ENCODE data around the gene LTF.
"Not testable (repeated sequence)": the region's sequence is repeated elsewhere in the genome, so short reads cannot be mapped to it uniquely, and the experiment has no call there.

The LTF gene

GRCh38 chr3:46440531-46441294 lies 24.0 kb downstream of the LTF start:
- DNase-seq (ENCODE audit: low spot score), result no peak

DNA sequence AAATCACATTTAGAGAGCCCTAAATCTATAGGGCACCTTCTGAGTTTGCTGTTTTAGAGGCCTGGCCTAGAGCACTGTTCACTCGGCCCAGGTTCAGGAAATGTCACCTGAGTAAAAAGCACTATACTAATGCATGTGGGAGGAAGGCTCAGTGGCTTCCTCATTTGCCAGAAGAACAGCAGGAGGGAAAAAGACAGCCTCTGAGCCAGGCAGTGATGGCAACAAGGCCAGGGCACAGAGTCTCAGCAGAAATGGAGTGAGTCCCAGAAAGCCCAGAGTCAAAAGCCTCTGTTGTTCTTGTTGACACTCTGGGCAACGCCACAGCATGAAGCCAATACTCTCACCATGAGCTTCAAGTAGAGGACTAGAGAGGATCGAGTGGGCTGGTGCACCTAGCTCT lies 25.9 kb downstream of the LTF start:
- no peak for DNase-seq (ENCODE audit: low spot score)

DNA sequence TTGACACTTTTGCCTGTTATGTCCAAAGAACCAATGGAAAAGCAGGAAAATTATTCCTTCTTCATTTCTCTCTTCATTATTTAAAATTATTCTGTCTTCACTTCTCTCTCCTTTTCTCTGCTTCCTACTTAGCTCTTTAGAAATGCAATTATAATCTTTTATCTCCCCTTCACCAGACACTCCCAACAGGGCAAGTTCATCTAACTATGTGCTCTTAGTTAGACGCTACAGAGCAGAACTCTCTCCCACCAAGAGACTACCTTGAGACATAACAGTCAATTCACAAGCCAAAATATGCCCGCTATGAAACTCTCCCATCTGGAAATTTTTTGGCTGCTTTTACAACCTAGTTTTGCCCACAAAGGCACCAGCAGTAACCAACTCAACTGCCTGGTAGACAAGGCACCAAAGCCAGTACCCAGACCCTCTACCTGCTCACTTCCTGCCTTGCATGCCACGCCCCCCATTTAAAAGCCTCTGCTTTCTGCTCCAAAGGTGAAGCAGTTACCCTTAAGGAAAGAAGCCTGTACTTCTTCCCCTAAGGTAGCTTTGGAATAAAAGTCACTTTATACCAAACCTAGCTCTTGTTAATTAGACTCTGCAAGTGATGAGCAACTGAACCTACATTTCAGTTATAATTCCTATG lies 29.5 kb downstream of the LTF start:
- no peak for DNase-seq (ENCODE audit: low spot score)

DNA sequence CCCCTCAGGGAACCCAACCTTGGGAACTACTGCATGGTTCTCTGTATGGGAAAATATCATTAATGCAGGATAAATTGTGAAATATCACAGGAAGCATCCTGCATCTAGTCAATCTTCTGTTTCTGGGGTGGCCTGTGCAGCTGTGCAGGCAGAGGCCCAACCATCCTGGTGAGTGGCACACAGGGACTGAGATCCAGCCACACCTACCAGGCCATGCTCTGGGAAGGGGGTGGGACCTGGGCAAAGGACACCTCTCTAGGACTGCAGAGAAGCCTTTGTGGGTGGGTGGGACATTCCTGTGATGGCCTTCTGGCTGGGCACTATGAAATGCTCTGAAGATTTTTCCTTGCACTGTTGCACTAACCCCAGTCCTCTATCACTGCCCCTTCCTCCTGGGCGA lies 30.9 kb downstream of the LTF start:
- no peak for DNase-seq (ENCODE audit: low spot score)

GRCh38 chr3:46433118-46433517 lies 31.6 kb downstream of the LTF start:
- not testable (repeated sequence) for DNase-seq (ENCODE audit: low spot score)

DNA sequence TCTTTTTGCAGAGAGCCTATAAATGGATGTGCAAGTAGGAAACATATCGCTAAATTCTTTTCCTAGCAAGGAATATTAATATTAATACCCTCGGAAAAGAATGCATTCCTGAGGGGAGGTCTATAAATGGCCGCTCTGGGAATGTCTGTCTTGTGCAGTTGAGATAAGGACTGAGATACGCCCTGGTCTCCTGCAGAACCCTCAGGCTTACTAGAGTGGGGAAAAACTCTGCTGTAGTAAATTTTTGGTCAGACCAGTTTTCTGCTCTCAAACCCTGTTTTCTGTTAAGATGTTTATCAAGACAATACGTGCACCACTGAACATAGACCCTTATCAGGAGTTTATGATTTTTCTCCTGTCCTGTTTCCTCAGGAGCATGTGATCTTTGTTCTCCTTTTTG lies 32.8 kb downstream of the LTF start:
- DNase-seq (ENCODE audit: low spot score), result not testable (repeated sequence)

DNA sequence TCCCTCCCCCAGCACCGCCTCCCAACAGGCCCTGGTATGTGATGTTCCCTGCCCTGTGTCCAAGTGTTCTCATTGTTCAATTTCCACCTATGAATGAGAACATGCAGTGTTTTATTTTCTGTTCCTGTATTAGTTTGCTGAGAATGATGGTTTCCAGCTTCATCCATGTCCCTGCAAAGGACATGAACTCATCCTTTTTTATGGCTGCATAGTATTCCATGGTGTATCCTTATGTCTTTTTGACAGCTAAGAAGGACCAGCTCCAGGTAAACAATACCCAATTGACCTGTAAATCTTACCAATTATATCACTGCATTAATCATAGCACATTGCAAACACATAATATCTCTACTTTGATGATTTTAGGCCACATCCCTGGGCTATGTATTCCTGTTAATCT lies 33.8 kb downstream of the LTF start:
- DNase-seq (ENCODE audit: low spot score), result not testable (repeated sequence)

DNA sequence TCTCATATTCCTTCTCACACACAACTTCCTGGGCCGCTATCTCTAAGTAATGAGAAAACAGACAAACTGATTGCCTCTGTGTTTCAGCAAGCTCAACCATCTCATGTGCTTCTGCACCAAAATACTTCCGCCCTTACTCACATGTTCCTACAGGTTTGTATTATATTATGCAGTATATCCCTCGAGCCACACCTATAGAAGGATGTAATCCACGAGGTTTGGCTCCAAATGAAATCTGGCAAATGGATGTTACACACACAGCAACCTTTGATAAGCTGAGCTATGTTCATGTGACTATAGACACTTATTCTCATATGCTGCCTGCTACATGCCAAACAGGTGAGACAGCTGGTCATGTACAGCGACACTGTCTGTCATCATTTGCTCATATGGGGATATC lies 35.0 kb downstream of the LTF start:
- no peak for DNase-seq (ENCODE audit: low spot score)

- no peak for DNase-seq (ENCODE audit: low spot score)
These were observed 35.5 kb downstream of the LTF start for GRCh38 chr3:46429250-46429649.

DNA sequence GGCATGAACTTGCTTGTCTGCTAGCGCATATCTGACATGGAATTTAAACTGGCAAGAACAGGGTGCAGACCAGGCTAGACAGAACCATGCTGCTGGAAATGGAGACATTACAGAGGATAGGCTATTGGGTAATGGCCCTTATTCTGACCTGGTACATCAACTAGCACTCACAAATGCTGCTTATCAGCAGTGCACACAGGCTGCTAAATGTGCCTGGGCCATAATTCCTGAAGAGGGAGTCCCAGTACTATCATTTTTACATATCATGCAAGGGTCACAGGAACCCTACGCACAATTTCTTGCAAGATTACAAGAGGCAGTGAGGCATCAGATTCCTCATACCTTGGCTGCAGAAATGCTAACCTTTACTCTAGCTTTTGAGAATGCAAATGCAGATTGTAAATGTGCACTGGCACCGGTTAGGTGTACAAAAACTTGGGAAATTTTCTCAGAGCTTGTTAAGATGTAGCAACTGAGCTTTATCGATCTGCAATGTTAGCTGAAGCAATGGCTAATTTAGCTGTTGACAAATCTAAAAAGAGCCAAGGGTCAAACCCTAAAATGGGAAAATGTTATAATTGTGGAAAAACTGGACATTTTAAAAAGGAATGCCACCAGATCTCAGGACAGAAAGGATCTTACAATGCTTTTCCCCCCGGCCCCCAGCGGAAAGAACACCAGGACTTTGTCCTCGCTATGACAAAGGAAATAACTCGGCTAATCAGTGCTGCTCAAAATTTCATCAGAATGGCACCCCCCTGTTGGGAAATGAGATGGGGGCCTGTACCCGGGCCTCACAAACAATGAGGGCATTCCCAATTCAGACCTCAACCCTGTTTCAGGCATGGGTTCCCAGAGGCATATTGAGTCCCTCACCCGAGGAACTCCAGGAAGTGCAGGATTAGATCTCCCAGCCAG lies 36.5 kb downstream of the LTF start:
- DNase-seq (ENCODE audit: low spot score), result no peak

- not testable (repeated sequence) for DNase-seq (ENCODE audit: low spot score)
These were observed 37.3 kb downstream of the LTF start for GRCh38 chr3:46427404-46427803.

DNA sequence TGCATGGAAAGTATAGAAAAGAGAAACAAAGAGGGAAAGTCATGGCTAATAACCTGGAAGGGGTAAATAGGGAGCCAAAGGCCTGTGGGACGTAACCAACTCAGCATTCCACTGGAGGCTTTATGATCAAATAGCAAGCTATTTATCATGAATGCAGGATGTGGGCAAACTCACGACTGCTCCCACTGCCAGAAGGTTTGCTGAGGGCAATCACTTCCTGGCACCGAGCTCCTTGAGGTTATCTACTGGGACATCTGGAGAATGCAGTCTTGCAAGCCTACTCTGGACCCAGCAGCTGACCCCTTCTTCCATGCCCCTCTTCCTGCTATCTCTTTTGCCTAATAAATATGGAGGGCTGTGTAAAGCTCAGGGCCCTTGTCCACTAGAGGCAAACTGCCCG lies 38.2 kb downstream of the LTF start:
- DNase-seq (ENCODE audit: low spot score), result not testable (repeated sequence)

DNA sequence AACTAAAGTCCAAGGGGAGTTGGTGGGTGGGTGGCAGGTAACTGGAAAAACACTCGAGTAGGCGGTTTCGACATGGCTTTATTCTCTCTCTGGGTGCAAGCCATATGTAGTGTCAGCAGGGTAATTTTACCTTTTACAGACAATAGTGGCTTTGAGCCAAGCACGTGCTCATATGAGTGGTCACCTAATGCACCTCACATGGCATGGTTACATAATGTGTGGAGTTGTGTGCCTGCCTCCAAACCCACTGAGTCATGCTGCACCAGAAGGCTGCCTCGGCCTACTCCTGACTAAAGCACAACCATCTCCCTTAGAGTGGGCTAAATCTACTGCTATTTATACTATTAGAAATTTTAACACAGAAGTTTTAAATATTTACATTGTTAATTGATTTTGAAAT lies 41.1 kb downstream of the LTF start:
- DNase-seq (ENCODE audit: low spot score), result no peak

- no peak for DNase-seq (ENCODE audit: low spot score)
These were observed 42.1 kb downstream of the LTF start for GRCh38 chr3:46422617-46423016.

- DNase-seq (ENCODE audit: low spot score), result no peak
These were observed 43.8 kb downstream of the LTF start for GRCh38 chr3:46420931-46421330.

DNA sequence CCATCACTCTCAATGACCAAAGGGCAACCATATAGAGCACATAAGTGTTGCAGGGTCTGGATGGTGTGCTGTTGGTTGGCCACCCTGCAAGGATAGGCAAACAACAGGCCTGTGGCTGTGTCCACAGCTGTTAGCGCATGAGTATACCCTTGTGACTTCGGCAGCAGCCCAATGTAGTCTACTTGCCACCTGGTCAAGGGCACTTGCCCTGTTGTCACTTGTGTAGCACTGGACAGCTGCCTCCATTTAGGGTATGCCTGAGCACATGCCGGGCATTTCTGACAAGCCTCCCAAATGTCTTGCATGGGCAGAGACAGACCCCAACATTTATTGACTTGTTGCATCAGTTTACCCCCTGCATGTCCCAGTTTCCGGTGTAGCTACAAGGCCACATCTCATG lies 44.9 kb downstream of the LTF start:
- DNase-seq (ENCODE audit: low spot score), result no peak

DNA sequence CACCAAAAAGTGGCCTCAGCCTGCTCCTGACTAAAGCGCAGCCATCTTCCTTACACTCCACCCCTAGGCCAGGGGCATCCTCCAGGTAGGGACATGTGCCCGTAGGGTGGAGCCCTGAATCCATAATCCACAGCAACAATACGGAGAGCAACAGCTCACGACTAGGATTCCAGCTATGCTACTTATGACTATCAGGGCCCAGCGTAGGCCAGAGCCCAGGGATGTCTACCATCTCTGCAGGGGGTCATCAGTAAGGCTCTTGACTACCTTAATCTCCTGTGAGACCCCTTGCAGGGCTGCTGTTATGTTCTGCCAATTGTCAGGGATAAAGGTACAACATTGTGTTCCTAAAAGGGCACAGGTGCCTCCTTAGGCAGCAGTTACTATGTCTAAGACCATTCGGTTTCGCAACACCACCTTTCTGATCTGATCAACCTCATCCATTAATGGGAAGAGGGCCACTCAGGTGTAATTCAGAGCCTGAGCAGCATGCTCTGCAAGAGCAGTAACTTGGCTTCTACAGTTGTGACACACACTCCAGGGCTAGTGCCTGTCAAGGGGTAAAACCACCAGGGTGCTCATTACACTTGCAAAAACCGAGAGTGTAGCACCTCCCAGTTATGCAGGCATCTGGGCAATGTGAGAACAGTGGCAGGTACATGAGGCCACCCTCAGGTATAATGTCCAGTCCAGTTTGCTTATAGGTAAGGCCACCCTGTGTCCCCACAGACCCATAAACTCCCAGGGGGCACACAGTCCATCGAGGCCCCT lies 46.7 kb downstream of the LTF start:
- DNase-seq (ENCODE audit: low spot score), result no peak

DNA sequence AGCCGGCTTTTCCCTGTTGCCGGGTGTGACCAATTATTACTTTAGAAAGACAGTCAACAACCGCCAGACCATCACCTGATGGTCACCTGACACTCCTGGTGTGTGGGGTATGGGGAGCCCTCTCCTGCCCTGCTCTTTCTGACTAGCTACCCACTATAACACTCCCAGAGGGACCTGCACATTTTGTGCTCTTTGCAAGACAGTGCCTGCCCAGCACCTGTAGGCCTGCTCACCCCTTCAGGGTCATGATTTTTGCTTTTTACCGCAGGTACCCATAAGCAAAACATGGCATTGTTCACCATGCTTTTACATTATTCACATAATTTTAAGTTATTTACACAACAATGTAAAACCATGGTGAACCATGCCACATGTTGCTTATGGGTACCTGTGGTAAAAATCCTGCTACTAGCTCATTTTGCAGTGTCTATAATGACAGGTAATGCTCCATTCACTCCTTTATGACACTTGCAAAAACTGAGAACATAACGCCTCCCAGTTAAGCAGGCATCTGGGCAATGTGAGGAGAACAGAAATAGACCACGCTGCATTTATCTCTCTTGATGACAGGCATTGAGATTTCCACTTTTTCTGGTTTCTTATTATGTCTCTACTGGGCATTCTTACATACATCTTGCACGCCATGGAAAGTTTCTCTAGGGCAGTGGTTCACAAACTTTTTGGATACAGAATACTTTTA lies 47.7 kb downstream of the LTF start:
- DNase-seq (ENCODE audit: low spot score), result no peak

- DNase-seq (ENCODE audit: low spot score), result no peak
These were observed 48.4 kb downstream of the LTF start for GRCh38 chr3:46416125-46416810.

GRCh38 chr3:46414739-46415138 lies 50.0 kb downstream of the LTF start:
- DNase-seq (ENCODE audit: low spot score), result no peak

- DNase-seq (ENCODE audit: low spot score), result no peak
These were observed 50.8 kb downstream of the LTF start for GRCh38 chr3:46413951-46414350.

Measured in COLO829 (cell line).